MCF 10A (cell line): ENCODE results near the gene ABCC1. TPM values are rescaled to one million over a fixed set of nuclear protein-coding genes. Genes with fewer than 3 reads are reported as not detected.

Experiments used
- BruUV-seq: library from RNA; stranded (reverse); fragments of 400-500 nt; replicated peaks from 2 replicates; lab custom pipeline; 2021; lab: Mats Ljungman, UMichigan
- CTCF ChIA-PET: fragments of 300-600 bp; sonication (Branson Sonifier 250); formaldehyde crosslinking; extraction: SDS; loops from one replicate; lab custom pipeline; 2021; ENCODE audit warnings: antibody characterized with exemption, inconsistent platforms; lab: Yijun Ruan, JAX
- POLR2A ChIA-PET: fragments of 300-600, 350-650 bp; sonication (Branson Sonifier 250); formaldehyde crosslinking; extraction: SDS; loops from one replicate; lab custom pipeline; 2020; ENCODE audit warnings: antibody characterized with exemption, inconsistent platforms; lab: Yijun Ruan, JAX
- DNase-seq: peaks from one replicate; pipeline ENCODE4 v3.0.0-alpha.2; 2018; ENCODE audit not compliant: unreplicated experiment
- H3K27ac Mint-ChIP-seq: one replicate; pipeline ENCODE4 v1.8.0; 2022; ENCODE audit warnings: mild to moderate bottlenecking, low read depth, mixed read lengths; ENCODE audit not compliant: unreplicated experiment
- H3K27me3 Mint-ChIP-seq: one replicate; pipeline ENCODE4 v1.8.0; 2022; ENCODE audit warnings: mixed read lengths; ENCODE audit not compliant: insufficient read depth, unreplicated experiment
- H3K36me3 Mint-ChIP-seq: one replicate; pipeline ENCODE4 v1.8.0; 2022; ENCODE audit warnings: mild to moderate bottlenecking, moderate library complexity, mixed read lengths; ENCODE audit not compliant: insufficient read depth, unreplicated experiment
- H3K4me1 Mint-ChIP-seq: one replicate; pipeline ENCODE4 v1.8.0; 2022; ENCODE audit warnings: mixed read lengths; ENCODE audit not compliant: insufficient read depth, unreplicated experiment
- H3K4me3 Mint-ChIP-seq: one replicate; pipeline ENCODE4 v1.8.0; 2022; ENCODE audit warnings: mild to moderate bottlenecking, moderate library complexity, mixed read lengths; ENCODE audit not compliant: unreplicated experiment
- H3K9me3 Mint-ChIP-seq: one replicate; pipeline ENCODE4 v1.8.0; 2022; ENCODE audit warnings: mixed read lengths; ENCODE audit not compliant: unreplicated experiment
- intact Hi-C: fragments of 100-400 bp; cut with micrococcal nuclease; formaldehyde crosslinking; loops from 2 replicates; pipeline ENCODE4 v1.14.1; 2022
- total RNA-seq: library from RNA; stranded (reverse); gene quantifications from 2 replicates; pipeline ENCODE4 v1.2.3, GENCODE V29; 2022
- TF ChIP-seq, protein P1 (sequence below): fragments of 200-600 bp; IDR thresholded peaks from one replicate; pipeline ENCODE4 v1.8.0; 2022; ENCODE audit warnings: antibody characterized with exemption, mild to moderate bottlenecking; ENCODE audit not compliant: unreplicated experiment

The ABCC1 gene
- total RNA-seq, 1 experiment from 2014 or later: 72.5 TPM

- Mint-ChIP-seq H3K27me3 (no peaks in the 10 kb centered on the region), H3K4me3 (no peak overlapping the region), H3K4me1 (peaks cover 5% of the 10 kb centered on the region), H3K36me3 (peaks cover 6% of the 10 kb centered on the region), H3K27ac (no peak overlapping the region), H3K9me3 (no peaks in the 10 kb centered on the region)
- TF ChIP-seq, protein P1, sequence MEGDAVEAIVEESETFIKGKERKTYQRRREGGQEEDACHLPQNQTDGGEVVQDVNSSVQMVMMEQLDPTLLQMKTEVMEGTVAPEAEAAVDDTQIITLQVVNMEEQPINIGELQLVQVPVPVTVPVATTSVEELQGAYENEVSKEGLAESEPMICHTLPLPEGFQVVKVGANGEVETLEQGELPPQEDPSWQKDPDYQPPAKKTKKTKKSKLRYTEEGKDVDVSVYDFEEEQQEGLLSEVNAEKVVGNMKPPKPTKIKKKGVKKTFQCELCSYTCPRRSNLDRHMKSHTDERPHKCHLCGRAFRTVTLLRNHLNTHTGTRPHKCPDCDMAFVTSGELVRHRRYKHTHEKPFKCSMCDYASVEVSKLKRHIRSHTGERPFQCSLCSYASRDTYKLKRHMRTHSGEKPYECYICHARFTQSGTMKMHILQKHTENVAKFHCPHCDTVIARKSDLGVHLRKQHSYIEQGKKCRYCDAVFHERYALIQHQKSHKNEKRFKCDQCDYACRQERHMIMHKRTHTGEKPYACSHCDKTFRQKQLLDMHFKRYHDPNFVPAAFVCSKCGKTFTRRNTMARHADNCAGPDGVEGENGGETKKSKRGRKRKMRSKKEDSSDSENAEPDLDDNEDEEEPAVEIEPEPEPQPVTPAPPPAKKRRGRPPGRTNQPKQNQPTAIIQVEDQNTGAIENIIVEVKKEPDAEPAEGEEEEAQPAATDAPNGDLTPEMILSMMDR: no peak
- CTCF ChIA-PET: no interaction called here
- BruUV-seq: no TSS peak
- intact Hi-C loops: no loop called here
- DNase-seq: no peak
- POLR2A ChIA-PET: no interaction called here
These were observed 199.3 kb downstream of the ABCC1 start for GRCh38 chr16:16148755-16149154.

DNA sequence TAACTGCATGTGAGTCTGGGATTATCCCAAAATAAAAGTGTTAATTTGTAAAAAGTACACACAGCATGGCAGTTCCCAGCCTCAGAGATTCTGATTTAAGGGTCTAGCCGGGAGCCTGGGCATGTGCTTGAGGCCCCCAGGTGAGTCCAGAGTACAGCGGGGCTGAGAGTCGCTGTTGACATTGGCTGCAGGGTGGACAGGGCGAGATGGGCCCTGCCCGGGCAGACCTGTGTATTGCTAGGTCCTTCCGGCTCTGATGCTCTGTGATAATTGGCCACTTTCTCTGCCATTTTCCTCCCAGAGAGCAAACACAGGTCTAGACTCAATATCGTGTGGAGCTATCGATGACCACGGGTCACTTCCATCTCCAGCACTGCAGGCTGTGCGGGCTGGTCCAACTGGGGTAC, 200.3 kb downstream of the ABCC1 start:
- Mint-ChIP-seq H3K4me1 (no peaks in the 10 kb centered on the region), H3K9me3 (no peaks in the 10 kb centered on the region), H3K4me3 (no peak overlapping the region), H3K27ac (no peak overlapping the region), H3K36me3 (peaks cover under 1% of the 10 kb centered on the region), H3K27me3 (peaks cover 3% of the 10 kb centered on the region)
- ChIA-PET POLR2A (no interaction called here), CTCF (no interaction called here)
- BruUV-seq: no TSS peak
- TF ChIP-seq, protein P1: no peak
- intact Hi-C loops: no loop called here
- no peak for DNase-seq

DNA sequence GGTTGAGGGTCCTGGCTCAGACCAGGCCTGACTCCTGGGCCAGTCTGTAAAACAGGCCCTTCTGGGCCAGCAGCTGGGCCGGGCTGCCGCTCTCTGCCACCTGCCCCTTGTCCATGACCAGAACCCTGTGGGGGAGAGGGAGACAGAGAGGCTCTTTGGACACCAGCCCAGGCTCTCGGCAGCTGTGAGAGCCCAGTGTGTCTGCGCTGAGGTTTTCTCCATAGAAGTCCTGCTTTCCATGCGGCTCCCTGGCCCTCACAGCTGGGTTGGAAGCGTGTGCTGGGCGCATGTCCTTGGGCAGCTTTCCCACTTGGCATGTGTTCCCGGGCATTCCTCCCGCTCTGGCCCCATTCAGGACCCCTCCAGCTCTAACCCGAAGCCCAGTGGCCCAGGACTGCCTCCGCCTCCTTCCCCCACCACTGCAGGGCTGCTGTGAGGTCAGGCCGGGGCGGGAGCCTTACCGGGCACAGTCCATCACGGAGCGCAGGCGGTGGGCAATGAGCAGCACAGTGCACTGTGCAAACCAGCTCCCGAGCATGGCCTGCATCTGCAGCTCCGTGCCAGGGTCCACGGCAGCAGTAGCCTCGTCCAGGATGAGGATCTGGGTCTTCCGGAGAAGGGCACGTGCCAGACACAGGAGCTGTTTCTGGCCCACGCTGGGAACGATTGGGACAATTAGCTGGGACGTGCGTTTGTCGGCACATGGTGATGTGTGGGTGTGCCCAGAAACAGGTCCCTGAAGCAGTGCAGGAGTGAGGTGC, 200.9 kb downstream of the ABCC1 start:
- Mint-ChIP-seq H3K9me3 (no peaks in the 10 kb centered on the region), H3K4me1 (no peaks in the 10 kb centered on the region), H3K36me3 (no peaks in the 10 kb centered on the region), H3K27me3 (peaks cover 9% of the 10 kb centered on the region), H3K4me3 (no peak overlapping the region), H3K27ac (no peak overlapping the region)
- ChIA-PET CTCF (interaction anchor here (0.7 kb wide), 1 partner anchor 22 kb away, joined by 3 read pairs; no protein-coding TSS in a partner anchor), POLR2A (no interaction called here)
- intact Hi-C loops: no loop called here
- BruUV-seq: no TSS peak
- TF ChIP-seq, protein P1: no peak
- DNase-seq: no peak

DNA sequence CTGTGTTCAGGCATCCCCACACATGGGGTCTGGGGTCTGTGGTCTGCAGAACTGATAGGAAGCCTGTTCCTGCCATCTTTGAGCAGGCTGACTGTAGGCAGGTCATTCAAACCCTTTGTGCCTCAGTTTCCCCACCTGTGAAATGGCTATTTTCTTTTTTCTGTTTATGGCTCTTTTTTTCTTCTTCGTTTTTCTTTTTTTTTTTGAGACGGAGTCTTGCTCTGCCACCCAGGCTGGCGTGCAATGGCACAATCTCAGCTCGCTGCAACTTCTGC, 201.4 kb downstream of the ABCC1 start:
- H3K9me3 Mint-ChIP-seq: no peaks in the 10 kb centered on the region
- peaks cover 14% of the 10 kb centered on the region for H3K27me3 Mint-ChIP-seq
- ChIA-PET POLR2A (no interaction called here), CTCF (interaction anchor here (0.7 kb wide), 1 partner anchor 23 kb away, joined by 3 read pairs; no protein-coding TSS in a partner anchor)
- H3K27ac Mint-ChIP-seq: no peak overlapping the region
- TF ChIP-seq, protein P1: no peak
- no peak overlapping the region for H3K4me3 Mint-ChIP-seq
- H3K4me1 Mint-ChIP-seq: no peaks in the 10 kb centered on the region
- intact Hi-C loops: no loop called here
- BruUV-seq: no TSS peak
- H3K36me3 Mint-ChIP-seq: no peaks in the 10 kb centered on the region
- no peak for DNase-seq
